NCI-H1930 (cell line): ENCODE data around the gene ALOX12B.
"Not testable (repeated sequence)": the region's sequence is repeated elsewhere in the genome, so short reads cannot be mapped to it uniquely, and the experiment has no call there.

ENCODE experiments used
- DNase-seq, 2 experiments: peaks; one replicate each; lab custom pipeline; 2025; lab: John Stamatoyannopoulos, UW

ALOX12B gene

DNA sequence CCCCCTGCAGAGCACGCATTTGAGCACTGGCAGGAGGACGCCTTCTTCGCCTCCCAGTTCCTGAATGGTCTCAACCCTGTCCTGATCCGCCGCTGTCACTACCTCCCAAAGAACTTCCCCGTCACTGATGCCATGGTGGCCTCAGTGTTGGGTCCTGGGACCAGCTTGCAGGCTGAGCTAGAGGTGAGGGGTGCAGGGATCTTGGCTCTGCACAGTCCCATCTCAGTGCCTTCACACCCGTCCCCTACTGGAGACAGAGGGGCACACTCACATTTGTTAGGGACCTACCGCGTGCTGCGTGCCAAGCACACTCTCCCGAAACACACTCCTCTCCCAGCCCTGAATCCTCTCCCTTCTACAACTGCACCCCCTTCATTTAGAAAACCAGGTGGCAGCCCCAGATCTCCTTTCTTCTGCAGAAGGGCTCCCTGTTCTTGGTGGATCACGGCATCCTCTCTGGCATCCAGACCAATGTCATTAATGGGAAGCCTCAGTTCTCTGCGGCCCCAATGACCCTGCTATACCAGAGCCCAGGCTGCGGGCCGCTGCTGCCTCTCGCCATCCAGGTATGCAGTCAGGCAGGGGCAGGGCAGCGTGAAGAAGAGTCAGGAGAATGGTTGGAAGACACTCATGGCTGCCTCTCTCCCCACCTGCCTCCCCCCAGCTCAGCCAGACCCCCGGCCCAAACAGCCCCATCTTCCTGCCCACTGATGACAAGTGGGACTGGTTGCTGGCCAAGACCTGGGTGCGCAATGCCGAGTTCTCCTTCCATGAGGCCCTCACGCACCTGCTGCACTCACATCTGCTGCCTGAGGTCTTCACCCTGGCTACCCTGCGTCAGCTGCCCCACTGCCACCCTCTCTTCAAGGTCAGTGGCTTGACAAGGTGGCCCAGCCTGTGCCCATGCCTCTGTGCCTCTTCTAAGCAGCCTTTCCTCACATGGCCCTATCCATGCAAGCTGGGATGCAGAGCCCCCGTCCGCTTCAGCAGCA lies 42.4 kb downstream of the ALOX12B start:
- DNase-seq, result no peak

DNA sequence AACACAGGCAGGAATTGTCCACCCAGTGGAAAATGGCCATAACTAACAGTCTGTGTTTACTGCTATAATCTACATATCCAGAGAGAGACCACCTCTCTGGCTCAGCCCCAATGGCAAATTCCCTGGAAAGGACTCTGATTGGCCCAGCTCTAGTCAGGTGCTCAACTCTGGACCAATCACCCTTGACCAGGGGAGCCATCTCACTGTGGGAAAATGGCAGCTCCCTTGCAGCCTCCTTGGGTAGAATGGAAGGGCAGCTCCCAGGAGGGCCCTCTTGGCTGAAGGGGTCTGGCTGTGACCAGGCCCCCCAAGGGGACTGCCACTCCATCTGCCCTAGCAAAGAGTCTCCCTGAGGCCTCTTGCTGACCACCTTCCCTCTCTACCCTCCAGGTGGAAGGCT lies 45.5 kb downstream of the ALOX12B start:
- no peak for DNase-seq

- DNase-seq, result peak in 1 of 2 experiments; percentile 38
Observed at GRCh38 chr17:8041249-8041928, 46.1 kb downstream of the ALOX12B start.

GRCh38 chr17:8039611-8040168 lies 47.8 kb downstream of the ALOX12B start:
- DNase-seq, result no peak

DNA sequence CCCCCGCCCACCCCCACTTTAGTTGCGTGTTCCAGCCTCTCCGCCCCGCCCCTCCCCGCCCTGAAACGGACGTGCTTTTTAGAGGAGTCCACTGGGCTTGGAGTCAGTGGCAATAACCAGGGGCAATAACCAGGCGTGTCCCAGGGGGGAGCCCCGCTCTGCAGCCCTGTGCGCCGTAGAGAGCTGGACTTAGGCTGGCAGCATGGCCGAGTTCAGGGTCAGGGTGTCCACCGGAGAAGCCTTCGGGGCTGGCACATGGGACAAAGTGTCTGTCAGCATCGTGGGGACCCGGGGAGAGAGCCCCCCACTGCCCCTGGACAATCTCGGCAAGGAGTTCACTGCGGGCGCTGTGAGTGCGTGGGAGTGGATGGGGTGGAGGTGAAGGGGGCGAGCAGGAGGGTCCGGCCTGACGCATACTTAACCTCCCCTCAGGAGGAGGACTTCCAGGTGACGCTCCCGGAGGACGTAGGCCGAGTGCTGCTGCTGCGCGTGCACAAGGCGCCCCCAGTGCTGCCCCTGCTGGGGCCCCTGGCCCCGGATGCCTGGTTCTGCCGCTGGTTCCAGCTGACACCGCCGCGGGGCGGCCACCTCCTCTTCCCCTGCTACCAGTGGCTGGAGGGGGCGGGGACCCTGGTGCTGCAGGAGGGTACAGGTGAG lies 48.4 kb downstream of the ALOX12B start, which contains the start of gene ALOX15B:
Gene ALOX15B, plus strand, starts transcription at position 106 of the 657 bp plus-strand sequence. Its CDS starts 97 bp downstream, at position 203.
- no peak for DNase-seq

GRCh38 chr17:8032442-8032841 lies 55.1 kb downstream of the ALOX12B start:
- DNase-seq, result no peak

DNA sequence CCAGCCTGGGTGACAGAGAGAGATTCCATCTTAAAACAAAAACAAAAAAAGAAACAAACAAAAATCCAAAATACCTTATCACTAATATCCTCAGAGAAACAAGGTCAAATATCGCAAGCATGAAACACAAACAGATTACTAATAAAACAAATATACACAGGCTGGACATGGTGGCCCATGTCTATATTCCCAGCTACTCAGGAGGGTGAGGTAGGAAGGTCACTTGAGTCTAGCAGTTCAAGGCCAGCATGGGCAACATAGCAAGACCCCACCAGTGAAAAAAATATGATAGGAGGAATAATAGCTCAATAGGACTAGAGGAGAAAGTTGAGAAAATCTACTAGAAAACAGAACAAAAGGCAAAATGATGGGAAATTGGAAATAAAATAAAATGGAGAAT lies 55.6 kb downstream of the ALOX12B start:
- DNase-seq, result no peak

DNA sequence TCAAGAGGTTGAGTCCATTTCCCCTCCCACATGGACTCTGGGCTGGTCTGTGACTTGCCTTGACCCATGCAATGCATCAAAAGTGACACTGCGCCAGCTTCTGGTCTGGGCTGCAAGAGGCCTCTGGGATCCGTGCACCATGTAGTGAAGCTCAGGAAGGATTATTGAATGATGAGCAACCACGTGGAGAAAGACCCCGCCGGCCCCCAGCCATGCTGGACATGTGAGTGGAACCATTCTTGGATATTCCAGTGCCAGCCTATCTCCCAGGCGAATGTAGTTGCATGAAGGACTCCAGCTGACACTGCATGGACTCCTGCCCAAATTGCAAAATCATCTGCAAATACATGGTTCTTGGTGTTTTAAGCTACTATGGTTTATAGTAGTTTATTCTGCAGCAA lies 56.3 kb downstream of the ALOX12B start:
- no peak for DNase-seq

GRCh38 chr17:8029121-8029520 lies 58.4 kb downstream of the ALOX12B start:
- DNase-seq, result no peak

DNA sequence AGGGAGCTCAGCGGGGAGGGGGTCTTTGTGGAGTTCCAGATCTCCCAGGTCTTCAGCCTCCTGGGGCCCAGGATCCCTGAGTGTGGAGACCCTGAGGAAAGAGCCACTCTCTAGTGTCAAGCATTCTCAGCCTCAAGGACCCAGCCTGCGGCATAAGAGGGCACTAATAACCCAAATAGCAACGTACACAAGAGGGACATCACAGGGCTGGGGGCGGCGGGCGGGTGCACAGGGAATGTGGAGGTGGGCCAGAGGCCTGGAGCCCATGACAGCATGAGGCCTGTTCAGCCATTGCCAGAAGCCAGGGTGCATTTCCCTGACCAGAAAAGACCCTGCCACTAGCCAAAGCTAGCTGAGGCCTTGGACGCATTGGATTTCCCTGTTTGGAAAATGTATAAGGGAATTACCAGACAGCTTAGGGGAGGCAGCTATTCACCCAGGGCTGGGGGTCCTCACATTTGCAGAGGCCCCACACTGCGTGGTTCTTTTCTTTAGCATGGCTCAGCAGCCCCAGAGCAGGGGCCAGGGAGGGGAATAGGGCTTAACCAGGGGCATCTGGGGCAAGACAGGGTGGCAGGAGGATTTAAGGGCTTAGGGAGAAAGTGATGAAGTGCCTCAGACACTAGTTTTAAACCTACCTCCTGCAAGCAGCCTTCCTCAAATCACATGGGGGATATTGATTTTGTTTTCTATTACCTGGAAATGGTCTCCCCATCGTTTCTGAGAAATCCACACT lies 62.2 kb downstream of the ALOX12B start:
- no peak for DNase-seq

DNA sequence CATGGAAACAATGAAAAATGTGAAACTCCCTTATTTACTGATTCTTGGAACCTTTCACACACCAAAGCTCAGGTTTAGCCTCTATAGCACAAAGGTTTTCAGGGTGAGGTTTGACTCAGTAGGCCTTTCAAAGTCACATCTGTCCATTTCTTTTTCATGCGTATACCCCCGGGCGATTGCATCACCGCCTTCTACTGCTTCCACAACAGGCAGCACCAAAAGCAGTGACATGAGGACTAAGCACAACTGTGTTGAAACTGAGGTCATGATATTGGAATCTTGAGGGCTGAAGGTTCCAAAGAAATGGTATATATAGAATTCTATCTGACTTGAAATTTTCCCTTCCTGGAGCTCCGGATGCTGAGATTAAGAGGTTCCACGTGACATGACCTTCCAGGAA lies 63.4 kb downstream of the ALOX12B start:
- DNase-seq, result not testable (repeated sequence)
